Fibroblast of upper back skin (primary cell): ENCODE results near the gene PML.
A peak's percentile ranks its signal among the peaks of the same experiment; 100 is the strongest.

Source experiments
- DNase-seq: peaks from one replicate; pipeline ENCODE4 v3.0.0-alpha.2; 2013

Gene PML, protein sequence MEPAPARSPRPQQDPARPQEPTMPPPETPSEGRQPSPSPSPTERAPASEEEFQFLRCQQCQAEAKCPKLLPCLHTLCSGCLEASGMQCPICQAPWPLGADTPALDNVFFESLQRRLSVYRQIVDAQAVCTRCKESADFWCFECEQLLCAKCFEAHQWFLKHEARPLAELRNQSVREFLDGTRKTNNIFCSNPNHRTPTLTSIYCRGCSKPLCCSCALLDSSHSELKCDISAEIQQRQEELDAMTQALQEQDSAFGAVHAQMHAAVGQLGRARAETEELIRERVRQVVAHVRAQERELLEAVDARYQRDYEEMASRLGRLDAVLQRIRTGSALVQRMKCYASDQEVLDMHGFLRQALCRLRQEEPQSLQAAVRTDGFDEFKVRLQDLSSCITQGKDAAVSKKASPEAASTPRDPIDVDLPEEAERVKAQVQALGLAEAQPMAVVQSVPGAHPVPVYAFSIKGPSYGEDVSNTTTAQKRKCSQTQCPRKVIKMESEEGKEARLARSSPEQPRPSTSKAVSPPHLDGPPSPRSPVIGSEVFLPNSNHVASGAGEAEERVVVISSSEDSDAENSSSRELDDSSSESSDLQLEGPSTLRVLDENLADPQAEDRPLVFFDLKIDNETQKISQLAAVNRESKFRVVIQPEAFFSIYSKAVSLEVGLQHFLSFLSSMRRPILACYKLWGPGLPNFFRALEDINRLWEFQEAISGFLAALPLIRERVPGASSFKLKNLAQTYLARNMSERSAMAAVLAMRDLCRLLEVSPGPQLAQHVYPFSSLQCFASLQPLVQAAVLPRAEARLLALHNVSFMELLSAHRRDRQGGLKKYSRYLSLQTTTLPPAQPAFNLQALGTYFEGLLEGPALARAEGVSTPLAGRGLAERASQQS

DNA sequence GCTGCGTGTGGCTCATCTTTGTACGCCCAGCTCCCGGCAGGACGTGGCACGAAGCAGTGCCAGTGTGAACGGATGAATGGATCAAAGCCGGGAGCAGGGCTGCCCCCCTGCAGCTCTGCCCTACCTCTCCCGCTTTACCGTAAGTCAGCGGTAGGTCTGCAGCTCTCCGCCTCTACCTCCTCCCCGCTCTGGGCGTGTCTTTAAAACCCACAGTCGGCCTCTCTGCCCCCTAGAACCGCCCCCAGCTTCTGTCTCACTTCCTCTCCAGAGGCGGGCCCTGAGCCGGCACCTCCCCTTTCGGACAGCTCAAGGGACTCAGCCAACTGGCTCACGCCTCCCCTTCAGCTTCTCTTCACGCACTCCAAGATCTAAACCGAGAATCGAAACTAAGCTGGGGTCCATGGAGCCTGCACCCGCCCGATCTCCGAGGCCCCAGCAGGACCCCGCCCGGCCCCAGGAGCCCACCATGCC lies at the start of gene PML:
PML (plus strand) TSS at position 304 of the 471 bp plus-strand sequence; CDS start at position 401, 97 bp downstream.
- DNase-seq, result peak; percentile 94

DNA sequence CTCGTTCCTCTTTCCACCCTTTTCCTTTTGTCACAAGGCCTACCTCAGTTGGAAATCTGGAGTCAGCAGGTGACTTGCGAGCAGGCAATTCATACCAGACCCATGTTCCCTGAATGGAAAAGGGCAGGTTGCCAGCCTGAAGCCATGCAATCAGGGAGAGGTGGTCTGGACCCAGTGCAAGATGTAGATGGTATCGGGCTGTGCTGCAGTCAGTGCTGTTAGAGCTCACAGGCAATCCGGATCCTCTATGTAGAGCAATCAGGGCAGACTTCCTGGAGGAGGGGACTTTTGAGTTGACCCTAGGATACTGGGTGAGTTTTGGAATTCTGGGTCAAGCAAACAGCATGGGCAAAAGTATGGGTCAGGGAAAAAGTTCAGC lies 49.4 kb upstream of the PML start:
- DNase-seq, result no peak

DNA sequence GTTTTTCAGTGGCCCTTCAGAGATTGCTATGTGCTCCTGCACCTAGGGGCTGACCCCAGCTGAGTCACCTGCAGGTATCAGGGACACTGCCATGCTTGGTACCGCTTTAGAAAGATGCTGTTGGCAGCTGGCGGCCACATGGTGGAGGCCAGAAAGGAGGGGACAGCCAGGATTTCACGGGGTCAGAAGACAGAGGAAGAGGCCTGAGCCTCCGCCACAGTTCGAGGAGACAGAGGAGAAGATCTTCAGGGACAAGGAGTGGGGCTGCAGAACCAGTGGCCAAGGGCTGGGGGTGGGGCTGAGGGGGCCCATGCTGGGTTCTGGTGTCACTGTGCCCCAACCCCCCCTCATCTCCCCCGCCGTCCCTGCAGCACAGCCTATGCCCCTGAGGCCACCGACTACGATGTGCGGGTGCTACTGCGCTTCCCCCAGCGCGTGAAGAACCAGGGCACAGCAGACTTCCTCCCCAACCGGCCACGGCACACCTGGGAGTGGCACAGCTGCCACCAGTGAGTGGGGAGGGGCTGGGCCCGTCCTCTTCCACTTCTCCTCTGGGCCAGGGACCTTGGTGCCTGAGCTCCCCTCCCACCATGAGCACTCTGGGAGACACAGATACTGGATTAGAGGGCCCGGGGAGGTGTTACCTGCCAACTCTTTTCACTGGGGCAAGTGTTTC lies 48.3 kb upstream of the PML start:
- no peak for DNase-seq

DNA sequence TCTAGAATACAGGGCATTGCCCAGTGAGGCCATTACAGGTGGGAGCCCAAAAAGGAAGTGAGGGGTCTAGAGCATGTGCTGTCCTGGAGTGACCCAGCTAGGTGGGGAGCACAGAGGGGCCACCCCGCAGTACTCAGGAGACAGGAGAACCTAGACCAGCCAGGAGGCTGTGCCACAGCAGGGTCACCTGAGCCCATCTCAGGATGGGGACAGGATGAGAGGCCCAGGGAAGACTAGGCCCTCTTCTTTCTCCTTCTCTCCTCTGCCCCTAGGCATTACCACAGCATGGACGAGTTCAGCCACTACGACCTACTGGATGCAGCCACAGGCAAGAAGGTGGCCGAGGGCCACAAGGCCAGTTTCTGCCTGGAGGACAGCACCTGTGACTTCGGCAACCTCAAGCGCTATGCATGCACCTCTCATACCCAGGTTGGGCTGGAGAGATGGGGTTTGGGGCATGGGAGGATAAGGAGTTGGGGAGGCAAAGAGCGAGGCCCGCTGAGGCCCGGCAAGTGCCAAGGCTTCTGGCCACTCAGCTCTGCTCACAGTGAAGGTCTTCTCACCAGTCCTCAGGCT lies 47.6 kb upstream of the PML start:
- DNase-seq, result no peak

DNA sequence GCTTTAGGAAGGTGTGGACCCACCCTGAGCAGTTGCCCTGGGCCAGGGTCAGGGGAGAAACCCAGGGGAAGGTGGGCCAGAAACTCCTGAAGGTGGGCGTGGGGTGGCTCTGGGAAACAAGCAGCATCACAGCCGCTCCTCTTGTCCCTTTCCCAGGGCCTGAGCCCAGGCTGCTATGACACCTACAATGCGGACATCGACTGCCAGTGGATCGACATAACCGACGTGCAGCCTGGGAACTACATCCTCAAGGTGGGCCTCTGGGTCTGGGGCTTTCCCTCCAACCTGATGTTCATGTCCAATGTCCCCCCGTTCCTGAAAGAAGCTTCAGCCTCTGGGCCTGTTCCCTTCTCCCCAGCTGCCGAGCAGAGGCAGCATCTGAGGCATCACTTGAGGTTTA lies 46.9 kb upstream of the PML start:
- DNase-seq, result no peak

DNA sequence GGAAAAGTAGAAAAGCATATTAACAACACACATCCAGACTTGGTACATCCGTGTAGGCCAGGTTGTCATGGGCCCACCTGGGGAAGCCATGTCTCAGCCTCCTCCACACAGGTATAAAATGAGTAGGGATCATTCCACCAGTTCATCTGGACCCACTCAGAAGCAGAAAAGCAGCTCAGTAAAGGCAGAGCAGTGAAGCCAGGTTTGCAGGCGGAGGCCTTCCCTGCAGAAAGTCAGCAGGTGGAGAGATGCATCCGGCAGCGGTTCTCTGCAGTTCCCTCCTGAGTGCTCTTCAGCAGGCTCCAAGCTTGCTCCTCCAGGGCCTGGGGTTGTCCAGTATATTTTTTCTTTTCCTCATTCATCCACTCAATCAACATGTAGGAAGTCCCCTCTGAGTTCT lies 46.1 kb upstream of the PML start:
- no peak for DNase-seq

DNA sequence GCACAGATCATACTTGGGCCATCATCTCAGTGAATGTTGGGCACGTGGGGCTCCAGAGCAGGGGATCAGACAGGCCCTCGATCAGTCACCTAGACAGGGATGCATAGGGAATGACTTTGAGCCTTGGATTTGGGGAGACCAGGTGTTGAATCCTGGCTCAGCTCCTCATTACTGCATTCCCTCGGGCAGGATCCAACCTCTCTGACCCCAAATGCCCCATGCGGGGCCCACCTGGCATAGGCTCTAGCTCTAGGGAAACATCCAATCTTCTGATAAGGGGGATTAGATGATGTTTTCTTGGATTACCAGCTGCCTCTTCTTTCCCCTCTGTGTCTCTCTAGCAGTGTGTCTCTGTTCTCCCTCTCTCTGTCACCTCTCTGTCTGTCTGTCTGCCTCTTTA lies 45.5 kb upstream of the PML start:
- DNase-seq, result no peak

DNA sequence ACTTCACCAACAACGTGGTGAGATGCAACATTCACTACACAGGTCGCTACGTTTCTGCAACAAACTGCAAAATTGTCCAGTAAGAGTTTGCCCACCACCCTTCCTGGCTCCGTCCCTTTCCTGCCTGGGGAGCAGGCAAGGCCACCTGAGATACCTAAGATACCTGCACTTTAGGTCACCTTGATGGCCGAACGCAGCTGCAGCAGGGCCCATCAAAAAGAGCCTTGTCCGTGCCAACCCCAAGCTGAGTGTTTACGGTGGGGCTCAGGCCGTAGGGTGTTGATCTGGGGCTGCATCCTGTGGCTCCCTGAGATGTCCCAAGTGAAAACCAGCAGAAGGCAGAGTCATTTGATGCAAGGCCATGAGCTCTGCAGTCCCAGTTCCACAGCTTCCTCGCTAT lies 45.0 kb upstream of the PML start:
- no peak for DNase-seq

DNA sequence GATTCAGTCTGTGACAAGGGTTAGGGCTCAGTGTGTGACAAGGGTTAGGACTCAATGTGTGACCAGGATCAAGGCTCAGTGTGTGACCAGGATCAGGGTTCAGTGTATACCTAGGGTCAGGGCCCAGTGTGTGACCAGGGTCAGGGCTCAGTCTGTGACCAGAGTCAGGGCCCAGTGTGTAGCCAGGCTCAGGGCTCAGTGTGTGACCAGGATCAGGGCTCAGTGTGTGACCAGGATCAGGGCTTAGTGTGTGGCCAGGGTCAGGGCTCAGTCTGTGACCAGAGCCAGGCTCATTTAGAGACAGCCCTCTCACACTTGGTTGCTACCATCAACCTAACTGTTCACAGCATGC lies 44.1 kb upstream of the PML start:
- DNase-seq, result no peak

DNA sequence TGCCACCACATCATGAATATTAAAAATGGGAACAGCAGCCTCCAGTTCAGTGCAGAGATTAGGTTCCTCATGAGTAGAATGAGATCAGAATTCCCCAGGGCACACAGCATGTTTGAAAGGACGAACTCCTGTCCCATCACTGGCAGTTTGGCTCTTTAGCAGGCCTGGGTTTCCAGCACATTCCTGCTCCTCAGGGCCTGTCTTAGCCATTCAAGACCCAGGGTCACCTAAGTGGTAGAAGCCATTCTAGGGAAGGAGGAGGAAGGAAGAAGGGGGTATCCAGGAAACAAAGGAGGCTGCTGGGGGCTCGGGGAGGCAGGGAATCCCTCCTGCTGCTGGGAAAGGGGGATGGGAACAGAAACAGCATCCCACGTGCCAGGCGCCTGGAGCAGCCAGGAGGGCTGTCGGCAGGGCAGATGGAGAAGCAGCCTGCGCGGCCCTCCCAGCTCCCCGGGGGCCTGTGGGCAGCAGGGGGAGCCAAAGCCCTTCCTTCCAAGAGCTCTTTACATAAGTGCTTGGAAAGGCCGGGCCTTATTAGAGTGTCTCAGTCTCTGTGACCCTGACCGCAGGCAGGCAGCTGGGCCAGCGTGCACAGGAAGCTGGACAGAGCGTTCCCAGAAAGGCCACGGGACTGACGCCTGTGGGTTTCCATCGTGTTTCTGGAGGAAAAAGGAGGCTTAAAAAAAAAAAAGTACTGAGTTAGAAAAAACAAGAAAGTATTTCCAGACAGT lies 43.5 kb upstream of the PML start:
- DNase-seq, result peak; percentile 97

DNA sequence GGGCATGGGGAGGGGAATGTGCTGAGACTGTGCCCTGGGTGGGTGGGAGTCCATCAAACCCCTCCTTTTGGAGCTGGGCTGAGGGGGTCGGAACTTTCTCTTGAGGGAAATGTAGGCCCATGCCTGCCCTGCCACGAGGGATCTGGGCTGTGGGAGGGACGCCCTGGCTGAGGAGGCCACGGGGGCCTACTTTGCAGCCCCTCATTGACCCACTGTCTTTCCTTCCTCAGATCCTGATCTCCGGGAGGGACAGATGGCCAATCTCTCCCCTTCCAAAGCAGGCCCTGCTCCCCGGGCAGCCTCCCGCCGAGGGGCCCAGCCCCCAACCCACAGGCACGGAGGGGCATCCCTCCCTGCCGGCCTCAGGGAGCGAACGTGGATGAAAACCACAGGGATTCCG lies 42.9 kb upstream of the PML start:
- no peak for DNase-seq

DNA sequence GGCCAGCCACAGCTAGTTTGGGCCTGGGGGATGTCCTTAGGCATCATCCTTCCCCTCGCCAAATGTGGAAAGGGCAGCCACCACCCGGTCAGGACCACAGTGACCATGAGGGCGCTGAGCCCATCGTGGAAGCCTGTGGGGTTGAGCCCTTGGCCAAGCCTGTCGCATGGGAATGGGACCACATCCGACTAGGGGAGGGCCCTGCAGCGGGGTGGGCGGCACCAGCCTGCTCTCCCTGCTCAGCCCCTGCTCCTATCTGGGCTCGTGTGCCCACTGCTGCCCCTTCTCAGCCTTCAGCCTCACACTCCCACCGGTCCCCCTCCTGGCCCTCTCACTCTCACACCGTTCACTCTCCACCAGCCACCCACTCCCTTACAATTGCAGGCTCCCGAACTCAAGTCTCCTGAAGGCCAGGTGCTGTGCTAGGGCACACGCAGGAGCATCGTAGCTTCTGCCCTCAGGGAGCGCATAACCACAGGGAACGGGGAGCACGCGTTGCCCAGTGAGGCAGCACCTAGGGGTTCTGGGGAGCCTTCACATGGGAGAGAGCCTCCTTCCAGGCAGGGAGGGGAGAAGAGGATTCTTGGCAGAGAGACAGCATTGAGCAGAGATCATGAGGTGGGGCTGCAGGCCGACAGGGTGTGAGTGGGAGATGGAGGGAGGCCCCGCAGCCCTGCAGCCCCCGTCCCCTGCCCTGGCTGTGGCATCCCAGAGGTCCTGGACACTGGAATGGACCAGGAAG lies 42.2 kb upstream of the PML start:
- DNase-seq, result no peak

DNA sequence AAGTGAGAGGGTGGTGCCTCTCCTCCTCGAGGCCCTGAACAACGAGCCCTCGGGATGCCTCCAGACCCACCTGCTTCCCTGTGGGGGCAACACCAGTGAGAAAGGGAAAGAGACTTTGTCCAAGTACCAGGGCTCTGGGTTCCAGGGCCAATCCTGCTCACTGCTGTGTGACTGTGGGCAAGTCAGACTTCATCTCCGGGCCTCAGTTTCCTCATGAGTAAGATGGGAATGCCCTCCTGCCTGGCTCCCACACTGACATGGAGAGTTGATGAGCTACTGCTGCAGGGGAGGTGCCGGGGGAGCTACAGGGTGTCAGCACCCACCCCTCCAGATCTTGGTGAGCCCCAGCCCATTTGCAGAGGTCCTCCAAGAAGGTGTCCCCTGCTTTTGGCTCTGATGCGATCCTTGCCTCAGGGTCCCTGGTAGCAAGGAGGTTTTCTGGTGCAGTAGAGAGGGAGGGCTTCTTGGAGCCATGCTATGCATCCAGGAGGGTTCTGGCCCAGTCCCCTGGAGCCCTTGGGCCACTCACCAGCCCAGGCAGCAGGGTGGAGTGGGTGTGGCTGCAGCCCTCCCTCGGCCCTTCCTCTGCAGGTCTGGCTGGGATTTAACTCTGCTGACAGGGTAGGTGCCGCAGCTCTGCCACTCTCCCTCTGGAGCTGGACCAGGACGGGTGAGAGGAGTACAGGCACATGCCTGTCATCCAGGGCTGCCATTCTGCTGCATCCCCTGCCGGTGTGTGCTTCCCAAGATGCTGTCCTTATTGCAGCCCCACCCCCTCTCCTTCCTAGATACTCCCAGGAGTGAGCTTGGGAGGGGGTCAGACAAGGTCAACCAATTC lies 41.4 kb upstream of the PML start:
- DNase-seq, result no peak

DNA sequence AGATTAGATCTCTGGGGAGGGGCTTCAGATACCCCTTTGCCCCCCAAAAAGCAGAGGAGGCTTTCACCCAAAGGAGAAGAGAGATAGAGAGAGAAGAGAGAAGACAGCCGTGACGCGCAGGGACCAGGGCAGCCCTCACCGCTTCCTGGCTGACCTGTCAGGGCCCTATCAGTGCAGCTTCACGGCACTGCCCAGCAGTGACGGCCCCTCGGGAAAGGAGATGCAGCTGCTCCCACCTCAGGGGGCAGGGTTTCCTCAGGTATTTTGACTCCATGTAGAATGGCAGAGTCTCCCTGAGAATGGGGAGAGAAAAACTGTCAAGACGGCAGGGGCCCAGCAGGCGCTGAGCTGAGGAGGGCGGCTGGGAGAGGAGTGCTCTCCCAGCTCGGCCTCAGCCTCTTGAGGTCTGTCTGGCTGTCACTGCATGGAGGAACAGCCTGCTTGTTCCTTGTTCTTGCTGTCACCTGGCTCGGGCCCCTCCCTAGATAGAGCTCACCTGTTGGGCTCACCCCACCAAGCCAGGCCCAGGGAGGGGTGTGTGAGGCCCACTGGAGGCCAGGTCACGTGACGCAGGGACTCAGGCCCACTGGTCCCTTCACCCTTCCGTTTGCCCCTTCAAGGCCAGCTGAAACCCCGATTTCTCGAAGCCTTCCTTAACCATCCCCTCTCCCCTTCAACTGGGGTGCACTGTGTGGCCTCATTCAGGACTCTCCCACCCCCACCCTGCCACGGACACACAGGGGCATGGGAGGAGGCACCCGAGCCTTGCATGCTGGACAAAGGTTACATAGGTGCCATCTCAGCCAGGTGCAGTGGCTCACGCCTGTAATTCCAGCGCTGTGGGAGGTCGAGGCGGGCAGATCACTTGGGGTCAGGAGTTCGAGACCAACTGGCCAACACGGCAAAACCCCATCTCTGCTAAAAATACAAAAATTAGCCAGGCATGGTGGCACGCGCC lies 40.0 kb upstream of the PML start:
- no peak for DNase-seq

DNA sequence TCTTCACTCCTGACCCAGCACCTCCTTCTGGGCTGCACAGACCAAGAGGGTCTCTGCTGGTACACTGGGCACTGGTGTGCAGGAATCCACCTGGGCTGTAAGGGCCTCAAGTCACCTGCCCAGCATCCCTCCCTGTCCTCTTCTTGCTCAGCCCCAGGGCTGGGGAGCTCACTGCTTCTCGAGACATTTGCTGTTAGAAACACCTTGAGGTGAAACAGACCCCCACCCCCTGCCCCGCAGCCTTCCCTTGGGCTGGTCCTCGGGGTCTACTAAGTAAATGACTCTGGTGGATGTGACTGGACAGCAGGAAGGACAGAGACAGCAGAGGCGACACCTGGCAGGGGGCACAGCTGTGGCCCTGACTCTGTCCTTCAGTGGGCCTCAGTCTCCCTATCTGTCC lies 39.2 kb upstream of the PML start:
- no peak for DNase-seq

DNA sequence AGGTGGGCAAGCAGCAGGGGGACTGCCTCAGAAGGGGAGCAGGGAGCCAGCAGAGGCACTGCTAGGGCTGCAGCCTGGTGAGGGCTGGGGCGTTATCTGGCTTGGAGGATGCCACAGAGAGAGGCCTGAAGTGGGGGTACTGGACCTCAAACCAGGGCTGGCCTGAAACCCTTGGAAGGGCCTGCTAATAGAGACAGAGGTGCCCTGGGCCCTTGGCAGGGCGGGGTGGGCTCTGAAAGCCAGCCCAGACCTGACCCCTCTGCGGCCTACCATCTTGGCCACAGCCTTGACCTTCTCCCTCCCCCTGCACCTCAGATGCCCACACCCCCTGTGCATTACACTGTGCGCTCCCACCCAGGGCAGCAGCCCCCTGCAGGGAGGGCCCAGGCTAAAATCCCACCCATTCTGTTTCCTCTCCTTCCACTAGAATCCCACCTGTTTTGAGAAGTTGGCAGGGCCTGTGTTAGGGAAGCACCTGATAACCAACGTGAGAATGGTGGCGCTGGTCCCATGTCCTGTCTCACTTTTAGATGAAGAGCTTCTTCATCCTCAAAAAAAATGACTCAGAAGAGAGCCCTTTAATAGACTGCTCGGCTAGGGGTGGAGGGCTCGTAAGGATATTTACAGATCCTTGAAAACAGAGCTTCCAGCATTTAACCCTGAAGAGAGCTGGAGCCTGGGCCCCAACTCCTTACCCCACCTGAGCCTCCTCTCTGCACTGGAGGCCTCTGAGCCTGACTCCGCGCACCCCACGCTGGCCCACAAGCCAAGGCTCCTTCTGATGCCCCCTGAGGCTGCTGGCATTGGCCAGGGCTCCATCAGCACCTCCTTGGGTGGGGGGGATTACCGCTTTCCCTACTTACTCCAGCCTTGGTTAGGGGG lies 38.4 kb upstream of the PML start:
- DNase-seq, result no peak

DNA sequence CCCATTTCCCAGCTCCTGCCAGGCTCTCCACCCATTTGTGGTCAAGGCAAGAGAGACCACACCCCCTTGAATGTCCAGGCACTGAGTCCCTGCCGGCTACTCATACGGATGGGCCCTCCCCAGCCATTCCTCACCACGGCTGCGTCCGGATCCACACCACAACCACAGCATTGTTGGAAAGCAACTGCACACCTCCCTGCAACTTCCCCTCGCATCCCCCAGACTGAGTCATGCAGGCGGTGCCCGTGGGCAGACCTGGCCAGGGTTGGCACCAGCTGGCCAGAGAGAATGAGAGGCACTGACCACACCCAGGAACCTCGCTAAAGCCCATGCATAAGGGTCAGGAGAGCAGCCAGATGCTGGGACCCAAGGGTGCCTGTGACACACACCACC lies 37.8 kb upstream of the PML start:
- DNase-seq, result peak; percentile 92

DNA sequence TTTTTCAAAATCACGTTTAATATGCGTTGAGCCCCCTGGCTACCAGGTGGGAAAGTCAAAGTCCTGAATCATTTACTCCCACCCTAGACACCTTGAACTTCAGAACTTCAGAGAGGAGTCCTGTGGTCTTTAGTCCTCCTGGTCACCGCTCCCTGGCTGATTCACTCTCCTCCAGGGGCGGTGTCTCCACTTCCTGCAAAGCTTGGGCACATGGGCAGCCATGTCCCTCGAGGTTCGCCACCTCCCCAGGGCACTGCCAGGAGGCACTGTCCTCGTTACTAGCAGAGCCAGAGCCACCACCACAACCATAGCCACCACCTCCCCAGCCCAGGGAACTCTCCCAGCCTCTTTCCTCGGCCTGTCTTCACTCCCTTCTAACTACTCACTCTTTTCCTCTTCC lies 37.2 kb upstream of the PML start:
- no peak for DNase-seq

DNA sequence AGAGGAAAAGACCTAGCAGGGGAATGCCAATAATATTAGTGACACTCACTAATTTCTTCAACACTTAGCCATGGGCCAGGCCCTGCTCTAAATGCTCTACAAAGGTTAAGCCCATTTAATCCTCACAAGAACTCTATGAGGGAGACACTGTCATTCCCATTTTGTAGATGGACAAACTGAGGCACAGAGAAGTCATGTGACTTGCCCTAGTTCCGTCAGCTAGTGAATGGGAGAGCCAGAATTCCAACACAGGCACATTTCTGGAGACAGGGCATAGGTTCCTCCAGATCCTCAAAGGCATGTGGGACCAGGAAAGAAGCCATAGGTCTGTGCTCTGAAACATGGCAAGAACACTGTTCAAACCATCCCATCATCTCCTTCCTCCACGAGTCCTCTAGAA lies 36.7 kb upstream of the PML start:
- no peak for DNase-seq
